ENCODE results near the gene NFASC. TPM values are rescaled to one million over a fixed set of nuclear protein-coding genes. Genes with fewer than 3 reads are reported as not detected.

NFASC gene
- total RNA-seq, 1 experiment from 2014 or later = 0.46 TPM

DNA sequence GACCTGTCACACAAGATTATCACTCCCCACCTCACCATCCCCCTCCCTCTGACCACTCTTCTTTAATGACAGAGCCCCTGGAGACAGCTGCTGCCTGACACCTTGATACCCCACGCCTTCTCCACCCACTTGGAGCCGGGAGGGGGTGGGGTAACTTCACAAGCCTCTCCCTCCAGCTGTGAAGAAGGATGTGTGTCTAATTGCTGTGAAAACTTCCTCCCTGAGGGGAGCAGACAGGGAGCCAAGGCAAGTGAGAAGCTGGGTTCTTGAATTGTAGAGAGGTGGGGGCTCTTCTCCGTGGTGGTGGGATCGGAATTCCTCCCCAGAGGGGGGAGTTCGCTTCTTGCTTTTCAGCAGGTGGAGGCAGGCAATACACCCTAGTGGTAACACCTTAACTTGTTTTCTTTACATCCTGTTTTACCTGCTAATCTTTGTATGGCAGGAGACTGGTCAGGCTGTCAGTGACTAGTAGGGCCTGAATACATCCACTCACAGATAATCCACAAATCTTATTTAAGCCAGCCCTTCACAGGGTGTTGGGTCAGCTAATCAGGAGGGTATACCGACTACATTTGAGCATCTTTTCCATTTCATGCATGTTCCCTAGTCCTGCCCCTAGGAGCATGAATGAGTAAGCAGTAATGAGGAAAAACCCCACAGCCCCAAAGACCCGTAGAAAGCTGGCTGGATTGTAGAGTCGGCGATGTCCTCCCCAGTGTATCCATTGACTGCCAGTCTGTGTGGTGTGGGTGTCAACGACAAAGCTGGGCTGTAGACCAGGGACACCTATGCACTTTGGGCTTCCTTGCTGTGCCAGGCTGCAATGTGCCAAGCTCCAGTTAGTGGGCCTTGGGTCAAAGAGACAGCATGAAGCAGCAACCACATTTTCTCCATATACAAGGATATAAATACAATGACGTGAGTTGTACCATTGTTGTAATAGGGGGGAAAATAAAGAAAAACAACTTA, 57.3 kb downstream of the NFASC start:
- DNase-seq (ENCODE audit: low read depth) = no peak

DNA sequence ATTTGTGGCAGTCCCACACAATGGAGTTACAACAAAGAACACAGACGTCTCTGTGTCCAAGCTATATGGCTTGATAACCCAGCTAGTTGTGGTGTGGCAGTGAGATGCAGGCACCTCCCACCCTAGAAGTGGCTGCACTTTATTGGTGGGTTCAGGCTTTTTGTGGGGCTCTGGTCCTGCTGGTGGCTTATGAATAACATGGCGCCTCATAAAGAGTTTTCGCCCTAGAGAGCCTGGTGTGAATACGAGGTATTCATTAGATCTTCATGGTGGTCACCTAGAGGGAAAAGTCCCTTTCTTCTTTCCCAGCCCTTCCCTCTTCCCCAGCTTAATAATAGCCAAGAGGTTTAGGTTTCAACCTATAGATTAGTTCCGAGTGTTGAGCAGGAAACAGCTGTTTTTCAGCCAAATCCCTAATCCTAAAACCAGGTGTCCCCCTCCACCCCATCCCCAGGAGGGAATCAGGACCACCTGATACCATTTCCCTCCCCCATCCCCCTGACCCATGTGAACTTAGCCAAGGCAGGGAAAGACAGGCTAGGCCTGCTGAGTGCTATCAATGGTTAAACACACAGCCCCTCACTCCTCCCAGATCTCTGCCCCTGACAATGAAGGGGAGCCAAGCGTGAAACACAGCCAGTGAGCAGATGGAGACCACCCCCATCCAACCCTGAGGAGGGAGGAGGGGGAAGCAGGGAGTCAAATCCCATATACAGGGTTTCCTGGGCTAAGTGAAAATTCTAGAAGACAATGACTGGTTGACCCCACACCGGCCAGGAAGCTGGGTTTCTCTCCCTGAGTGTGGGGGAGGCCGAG, 58.2 kb downstream of the NFASC start:
- DNase-seq (ENCODE audit: low read depth) = no peak

DNA sequence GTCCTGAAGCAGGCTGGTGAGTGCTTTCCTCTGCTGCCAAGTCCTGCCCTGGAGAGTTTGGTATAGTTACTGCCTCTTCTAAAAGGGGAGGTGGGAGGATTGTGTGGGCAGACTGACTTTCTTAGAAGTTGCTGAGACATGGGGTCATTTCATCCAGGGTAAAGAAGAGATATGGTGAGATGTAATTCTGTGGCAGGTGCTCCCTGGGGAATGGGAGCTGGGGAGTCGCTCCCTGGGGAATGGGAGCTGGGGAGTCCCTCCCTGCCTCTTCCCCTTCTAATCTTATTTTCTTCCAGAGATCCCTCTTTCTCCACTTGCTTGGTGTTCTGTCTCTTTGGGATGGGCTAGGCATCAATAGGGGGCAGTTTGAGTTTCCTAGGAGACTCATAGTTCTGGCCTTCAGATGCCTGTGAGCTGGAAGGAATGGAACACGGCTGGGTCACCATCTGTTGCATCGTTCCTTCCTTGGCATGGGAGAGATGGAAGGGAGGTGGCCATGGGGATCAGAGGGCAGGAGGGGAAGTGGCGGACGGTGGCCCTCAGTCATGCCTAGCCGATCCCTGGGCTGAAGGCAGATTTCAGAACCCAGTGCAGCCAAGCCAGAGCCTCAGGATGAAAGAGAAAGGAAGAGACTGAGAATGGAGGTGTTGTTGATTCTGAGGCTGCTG, 59.0 kb downstream of the NFASC start:
- no peak for DNase-seq (ENCODE audit: low read depth)

DNA sequence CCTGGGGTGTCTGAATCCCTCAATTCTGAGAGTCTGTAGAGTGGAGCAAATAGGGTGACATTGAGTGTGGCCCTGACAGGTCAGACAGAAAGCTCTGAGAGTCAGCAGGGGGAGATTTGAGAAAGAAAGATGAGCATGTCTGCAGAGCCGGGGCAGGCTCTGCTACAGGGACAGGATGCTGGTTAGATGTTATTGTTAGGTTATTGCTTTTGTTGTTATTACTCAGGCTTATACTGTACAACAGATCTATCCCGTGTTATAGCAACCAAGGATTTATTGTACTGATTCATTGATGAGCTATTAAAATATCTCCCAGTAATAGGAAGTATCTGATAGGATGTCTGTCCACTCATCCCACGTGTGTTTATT, 59.5 kb downstream of the NFASC start:
- DNase-seq (ENCODE audit: low read depth) = no peak

DNA sequence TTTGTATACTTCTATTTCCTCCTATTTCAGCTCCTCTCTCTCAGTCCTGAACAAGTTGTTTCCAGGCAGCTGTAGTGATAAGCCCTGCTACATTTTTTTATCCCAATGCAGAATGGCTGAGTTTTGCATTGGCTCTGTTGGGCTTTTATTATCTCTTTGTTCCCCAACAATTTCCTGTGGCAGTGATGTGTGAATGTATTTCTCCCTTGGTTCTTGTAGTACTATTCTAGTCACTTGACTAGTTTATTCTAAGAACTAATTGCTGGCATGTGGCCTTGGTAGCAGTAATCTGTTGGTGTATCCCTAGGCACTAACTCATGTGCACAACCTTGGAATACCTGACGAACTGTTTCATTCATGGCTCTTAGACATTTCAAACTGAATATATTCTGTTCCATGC, 60.7 kb downstream of the NFASC start:
- DNase-seq (ENCODE audit: low read depth) = no peak

DNA sequence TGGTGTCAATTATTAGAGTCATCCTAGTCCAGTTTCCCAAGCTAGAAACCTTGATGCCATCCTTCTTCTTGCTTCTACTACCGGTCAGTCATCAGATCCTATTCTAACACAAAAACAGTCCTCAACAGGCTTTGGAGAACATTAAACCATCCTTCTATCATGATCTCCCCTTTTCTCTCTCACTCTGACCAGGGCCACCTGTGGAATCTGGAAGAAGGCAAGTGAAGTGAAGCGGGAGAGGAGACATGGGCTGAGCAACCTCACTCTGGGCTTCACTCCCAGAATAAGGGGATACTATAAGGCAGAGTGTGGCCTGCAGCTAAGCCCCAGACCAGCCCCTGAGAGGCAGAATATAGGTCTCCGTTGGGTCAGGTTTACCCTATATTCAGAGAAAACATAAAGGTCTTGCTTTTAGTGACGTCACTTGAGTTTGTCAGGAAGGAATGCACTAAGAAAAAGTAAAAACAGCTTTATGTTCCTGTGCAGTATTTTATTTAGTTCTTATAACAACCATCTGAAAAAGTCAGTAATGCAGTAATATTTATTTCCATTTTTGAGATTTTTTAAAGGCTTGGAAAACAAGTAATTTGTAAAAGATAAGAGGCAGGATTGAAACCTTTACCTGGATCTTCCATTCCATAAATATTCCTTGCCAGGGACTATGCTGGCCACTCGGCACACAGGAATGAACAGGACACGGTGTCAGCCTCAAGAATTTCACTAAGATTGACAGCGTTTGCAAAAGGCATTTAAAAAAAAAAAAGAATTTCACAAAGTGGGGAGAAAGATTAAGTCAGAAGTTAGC, 61.3 kb downstream of the NFASC start:
- DNase-seq (ENCODE audit: low read depth) = no peak

DNA sequence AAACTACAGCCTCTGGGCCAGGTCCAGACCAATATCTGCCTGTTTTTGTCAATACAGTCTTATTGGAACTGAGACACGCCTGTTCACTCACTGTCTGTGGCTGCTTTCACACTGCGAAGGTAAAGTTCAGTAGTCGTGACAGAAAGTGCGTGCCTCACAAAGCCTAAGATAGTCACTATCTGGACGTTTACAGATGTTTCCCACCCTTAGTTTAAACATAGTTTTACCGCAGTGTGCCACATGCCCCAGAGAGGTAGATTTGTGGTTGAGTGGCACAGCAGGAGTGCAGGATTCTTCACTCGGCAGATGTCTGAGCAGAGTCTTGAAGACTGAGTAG, 61.9 kb downstream of the NFASC start:
- no peak for DNase-seq (ENCODE audit: low read depth)

DNA sequence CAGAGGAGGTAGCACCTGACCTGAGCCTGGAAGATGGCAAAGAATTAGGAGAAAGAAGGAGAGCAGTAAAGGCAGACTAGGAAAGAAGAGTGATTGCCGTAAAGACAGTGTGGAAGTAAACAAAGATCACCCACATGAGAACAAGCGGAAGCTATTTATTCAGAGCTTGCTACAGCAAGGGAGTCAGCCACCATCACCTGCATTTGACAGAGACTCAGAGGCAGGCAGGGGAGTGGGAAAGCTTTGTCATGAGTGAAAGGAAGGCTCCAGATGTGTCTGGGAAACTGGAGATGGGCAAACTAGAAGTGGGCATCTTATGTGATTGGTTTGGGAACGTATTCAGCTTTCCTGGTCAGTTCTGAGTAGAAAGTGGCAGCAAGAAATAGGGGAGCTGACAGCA, 64.5 kb downstream of the NFASC start:
- DNase-seq (ENCODE audit: low read depth) = no peak

DNA sequence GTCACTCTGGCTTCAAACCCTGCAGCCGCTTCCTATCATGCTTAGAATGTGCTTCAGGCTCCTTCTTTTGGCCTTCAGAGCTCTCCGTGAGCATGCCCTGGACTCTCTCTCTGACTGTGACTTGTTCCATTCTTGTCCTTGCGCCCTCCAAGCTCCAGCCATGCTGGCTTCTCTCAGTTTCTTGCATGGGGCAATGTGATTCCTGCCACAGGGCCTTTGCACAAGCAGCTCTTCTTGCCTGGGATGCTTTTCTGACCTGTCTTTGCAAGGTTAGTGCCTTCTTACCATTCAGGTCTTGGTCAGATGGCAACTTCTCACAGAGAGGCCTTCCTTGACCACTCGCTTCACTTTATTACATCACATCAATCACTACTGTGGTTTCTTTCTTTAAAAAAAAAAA, 66.1 kb downstream of the NFASC start:
- DNase-seq (ENCODE audit: low read depth) = no peak

DNA sequence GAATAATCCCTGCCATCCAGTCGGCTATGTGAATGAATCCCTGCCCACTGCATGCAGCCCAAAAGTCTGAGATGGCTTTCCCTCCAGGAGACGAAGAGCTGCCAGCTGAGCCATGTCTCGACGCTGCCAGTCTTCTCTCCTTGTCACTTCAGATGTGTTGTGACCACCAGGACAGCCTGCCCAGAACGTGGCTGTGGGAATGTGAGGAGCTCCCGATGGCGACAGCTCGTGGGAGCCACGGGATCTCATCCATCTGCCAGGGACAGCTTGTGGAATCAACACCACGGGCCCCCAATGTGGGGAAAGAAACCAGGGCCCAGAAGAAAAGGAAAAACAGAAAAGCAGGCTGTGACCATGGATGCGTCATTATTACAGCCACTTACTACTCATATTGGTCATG, 67.2 kb downstream of the NFASC start:
- DNase-seq (ENCODE audit: low read depth) = no peak

DNA sequence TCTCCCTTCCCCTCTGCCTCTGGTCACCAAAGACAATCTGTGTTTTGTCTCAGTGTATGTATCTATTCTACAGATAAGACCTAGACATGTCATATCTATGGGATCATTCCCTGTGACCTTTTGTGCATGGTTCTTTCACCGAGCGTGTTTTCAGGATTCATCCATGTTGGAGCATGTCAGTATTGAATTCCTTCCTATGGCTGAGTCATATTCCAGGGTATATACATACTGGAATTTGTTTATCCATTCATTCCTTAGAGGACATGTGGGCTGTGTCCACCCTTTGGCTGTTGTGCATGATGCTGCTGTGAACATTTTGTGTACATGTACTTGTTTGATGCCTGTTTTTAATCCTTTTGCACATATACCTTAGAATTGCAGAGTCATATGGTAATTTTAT, 69.9 kb downstream of the NFASC start:
- DNase-seq (ENCODE audit: low read depth) = no peak

DNA sequence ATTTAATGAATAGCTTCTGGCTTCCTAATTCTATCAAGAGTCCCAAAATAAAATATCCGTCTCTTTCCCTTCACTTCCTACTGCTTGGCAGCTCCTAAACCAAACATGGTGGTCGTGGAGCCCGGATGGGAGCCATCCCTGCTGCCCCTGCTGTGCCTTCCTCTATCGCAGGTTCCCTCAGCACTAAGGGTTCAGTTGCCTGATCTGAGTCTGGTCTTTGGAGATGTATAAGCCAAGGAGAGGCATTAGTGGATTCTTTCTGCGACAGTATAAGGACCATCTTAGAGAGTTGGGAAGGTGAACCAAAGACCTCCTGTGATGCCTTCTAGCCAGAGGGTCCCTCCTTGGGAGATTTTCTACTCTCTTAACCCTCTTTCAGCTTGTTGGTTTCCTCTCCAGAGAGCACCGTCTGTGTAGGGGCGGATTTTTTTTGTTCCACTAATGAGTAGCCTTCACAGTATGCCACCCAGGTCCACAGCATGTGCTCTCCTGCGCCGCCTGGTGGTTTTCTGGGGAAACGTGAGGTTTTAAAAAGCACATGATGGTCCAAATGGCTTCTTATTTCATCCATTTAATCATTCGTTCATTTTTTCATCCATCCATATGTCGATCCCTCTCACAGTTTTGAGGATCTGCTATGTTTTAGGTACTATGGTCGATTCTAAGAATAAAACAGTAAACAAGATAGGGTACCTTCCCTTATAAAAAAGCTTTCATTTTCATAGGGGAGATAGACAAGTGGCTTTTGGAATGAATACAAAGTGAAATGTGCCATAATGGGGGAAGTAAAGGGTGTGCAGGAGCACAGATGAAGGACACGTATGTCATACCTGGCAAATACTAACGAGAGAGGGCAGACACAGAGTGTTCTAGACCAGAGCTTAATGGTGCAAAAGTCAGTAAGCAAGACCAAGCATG, 71.0 kb downstream of the NFASC start:
- DNase-seq (ENCODE audit: low read depth) = peak; percentile 42

DNA sequence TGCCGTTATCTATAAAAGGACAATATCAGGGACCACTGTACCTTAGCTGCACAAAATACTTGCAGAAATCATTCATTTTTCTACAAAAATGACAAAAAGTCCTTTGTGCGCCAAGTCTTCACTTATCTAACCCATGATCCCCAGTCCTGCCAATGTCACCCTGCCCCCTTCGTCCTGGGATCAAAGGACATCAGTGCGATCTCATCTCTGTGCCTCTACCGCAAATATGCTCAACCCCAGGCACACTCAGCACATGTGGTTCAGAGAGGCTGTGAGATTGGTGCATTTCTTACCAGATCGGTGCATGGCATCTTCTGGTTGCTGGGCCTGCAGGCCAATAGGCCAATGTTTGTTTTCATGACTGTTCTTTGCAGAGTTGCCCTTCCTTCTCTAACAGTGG, 72.8 kb downstream of the NFASC start:
- DNase-seq (ENCODE audit: low read depth) = no peak

DNA sequence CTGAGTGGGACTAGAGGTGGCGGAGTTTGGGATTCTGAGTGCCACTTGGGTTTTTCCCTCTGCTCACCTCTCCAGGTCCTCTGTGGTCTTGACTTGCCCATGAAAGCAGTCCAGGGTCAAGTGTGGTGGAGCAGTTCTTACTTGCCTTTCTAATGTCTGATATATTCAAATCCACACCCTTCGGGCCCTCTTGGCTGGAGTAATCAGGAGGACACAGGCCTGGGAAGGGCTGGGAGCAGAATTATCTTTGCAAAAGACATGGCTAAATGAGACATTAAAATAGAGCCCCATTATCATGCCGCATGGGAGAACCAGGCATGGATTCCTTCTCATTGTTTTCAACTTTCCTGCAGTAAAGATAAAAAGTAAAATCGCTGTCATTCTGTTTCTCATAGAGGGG, 74.0 kb downstream of the NFASC start:
- no peak for DNase-seq (ENCODE audit: low read depth)

DNA sequence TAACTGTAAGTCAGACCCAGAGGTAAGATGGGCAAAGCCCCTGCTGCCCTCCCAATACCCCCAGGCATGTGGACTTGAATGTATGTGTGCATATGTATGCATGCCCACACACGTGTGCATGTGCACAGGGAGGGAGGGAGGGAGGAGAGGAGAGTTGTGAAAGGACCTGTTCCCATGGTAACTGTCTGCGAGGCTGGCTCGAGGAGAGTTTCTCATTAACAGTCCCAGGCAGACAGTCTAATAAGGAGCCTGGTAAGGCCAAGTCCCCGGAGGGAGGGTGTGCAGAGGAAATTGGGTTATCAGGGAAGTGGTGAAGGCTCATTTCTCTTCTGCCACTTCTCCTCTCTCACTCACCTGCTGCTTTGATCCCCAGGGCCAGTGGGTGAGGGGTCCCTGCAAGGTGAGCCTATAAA, 74.9 kb downstream of the NFASC start:
- no peak for DNase-seq (ENCODE audit: low read depth)

DNA sequence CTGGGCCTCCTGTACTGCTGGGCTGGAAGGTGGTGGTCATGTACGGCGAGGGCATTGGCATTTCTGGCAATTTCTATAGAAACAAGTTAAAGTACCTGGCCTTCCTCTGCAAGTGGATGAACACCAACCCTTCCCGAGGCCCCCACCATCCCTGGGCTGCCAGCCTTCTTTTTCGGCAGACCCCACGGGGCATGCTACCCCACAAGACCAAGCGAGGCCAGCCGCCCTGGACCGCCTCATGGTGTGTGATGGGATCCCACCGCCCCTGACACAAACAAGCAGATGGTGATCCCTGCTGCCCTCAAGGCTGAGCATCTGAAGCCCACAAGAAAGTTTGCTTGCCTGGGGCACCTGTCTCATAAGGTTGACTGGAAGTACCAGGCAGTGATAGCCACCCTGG, 76.0 kb downstream of the NFASC start:
- no peak for DNase-seq (ENCODE audit: low read depth)

DNA sequence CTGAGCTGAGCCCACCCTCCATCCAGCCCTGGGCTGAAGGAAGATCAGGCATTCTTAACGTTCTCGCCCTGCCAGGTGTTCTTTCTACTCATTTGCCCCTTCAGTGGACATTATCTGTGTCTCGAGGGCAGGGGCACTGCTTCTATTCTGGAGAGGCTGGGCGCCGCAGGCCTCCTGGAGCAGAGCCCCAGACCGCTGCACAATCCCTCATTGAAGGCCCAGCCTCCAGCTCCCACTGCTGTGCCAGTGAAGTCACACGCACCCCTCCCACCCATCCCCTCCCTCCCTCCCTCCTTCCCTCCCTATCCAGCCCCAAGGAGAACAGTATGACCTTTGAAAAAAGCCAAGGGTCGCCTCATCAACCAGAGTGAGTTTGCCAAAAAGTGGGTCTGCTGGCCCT, 76.7 kb downstream of the NFASC start:
- DNase-seq (ENCODE audit: low read depth) = no peak

DNA sequence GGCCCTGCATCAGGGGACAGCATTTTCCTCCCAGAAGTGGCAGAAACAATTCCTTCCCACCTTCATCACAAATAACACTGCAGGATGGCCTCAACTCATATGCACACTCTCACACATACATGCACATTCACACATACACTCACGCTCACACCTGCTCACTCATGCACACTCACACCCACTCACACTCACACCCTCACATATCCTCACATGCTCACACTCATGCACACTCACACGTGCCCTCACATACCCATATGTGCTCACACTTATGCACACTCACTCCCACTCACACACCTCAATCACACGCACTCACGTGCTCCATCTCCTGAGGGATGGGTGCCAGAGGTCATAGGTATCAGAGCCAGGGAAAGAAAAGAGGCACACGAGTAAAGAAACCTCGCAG, 77.1 kb downstream of the NFASC start:
- no peak for DNase-seq (ENCODE audit: low read depth)

DNA sequence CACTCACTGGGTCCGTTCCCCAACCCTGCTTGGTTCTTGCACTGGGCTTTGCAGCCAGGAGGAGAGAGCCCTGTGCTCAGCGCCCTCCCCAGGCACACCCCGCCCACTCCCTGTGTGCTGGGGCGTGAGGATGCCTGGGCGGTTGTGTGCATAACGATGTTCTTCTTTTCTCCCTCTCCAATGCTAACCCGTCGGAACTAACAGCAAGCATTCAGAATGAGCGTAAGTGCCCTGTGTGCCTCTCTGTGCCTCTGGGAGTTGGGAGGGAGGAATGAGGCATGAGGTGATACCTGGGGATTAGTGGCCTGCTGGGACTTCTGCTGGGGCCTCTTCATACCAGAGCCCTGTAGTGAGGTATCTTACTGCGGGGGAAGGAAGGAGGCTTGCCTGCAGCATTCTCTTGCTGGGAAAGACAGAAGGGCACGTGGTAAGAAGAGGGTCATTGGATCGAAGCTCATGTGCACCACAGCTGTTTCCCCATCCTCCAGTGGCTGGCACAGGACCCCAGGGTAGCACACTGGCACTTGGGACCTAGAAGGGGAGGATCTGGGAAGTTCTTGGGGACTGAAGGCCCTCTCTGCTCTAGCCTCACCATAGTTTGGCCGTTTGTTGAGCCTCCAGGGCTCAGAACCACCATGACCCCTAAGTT, 79.8 kb downstream of the NFASC start:
- no peak for DNase-seq (ENCODE audit: low read depth)
